ENCODE data around the gene LRRC8D. TPM values are rescaled to one million over a fixed set of nuclear protein-coding genes. Genes with fewer than 3 reads are reported as not detected.
A peak's percentile ranks its signal among the peaks of the same experiment; 100 is the strongest.

Gene LRRC8D
- total and polyA plus RNA-seq, 8 donors = 14.3 to 23.6 (median 17.0) TPM

- Histone ChIP-seq H3K36me3 (no peaks in the 10 kb centered on the region), H3K27ac (no peak overlapping the region), H3K4me3 (no peak overlapping the region), H3K27me3 (no peaks in the 10 kb centered on the region), H3K4me1 (no peaks in the 10 kb centered on the region), H3K9me3 (no peaks in the 10 kb centered on the region)
- intact Hi-C loops (cut with DNase I) = no loop called here
- ATAC-seq (no peak), DNase-seq (peak in 1 of 4 donors; percentile 10)
- TF ChIP-seq CTCF (IDR thresholded peaks at IDR 0.05) = no peak
Measured at GRCh38 chr1:89780721-89781120, 40.1 kb upstream of the LRRC8D start.

GRCh38 chr1:89781494-89782126, 39.2 kb upstream of the LRRC8D start:
- ATAC-seq (no peak), DNase-seq (no peak)
- H3K27me3 ChIP-seq = no peaks in the 10 kb centered on the region
- H3K4me1 ChIP-seq = no peaks in the 10 kb centered on the region
- no peaks in the 10 kb centered on the region for H3K9me3 ChIP-seq
- no peak overlapping the region for H3K27ac ChIP-seq
- intact Hi-C loops (cut with DNase I) = no loop called here
- no peak overlapping the region for H3K4me3 ChIP-seq
- TF ChIP-seq CTCF (IDR thresholded peaks at IDR 0.05) = no peak
- no peaks in the 10 kb centered on the region for H3K36me3 ChIP-seq

- Histone ChIP-seq H3K4me1 (no peaks in the 10 kb centered on the region), H3K4me3 (no peak overlapping the region), H3K27me3 (no peaks in the 10 kb centered on the region), H3K27ac (no peak overlapping the region), H3K9me3 (no peaks in the 10 kb centered on the region), H3K36me3 (no peaks in the 10 kb centered on the region)
- no peak for ATAC-seq
- no peak for DNase-seq
- no peak for TF ChIP-seq CTCF (IDR thresholded peaks at IDR 0.05)
- intact Hi-C loops (cut with DNase I) = no loop called here
Measured at GRCh38 chr1:89786628-89787214, 34.1 kb upstream of the LRRC8D start.

GRCh38 chr1:89790592-89790991, 30.2 kb upstream of the LRRC8D start:
- no peaks in the 10 kb centered on the region for H3K36me3 ChIP-seq
- intact Hi-C loops (cut with DNase I) = no loop called here
- no peaks in the 10 kb centered on the region for H3K9me3 ChIP-seq
- no peak for ATAC-seq
- no peak for DNase-seq
- no peaks in the 10 kb centered on the region for H3K4me1 ChIP-seq
- H3K27ac ChIP-seq = no peak overlapping the region
- no peak for TF ChIP-seq CTCF (IDR thresholded peaks at IDR 0.05)
- H3K4me3 ChIP-seq = no peak overlapping the region
- no peaks in the 10 kb centered on the region for H3K27me3 ChIP-seq

- no peaks in the 10 kb centered on the region for H3K27me3 ChIP-seq
- H3K4me3 ChIP-seq = no peak overlapping the region
- DNase-seq (no peak), ATAC-seq (no peak)
- H3K4me1 ChIP-seq = no peaks in the 10 kb centered on the region
- intact Hi-C loops (cut with DNase I) = no loop called here
- no peak overlapping the region for H3K27ac ChIP-seq
- no peaks in the 10 kb centered on the region for H3K36me3 ChIP-seq
- H3K9me3 ChIP-seq = no peaks in the 10 kb centered on the region
- TF ChIP-seq CTCF (IDR thresholded peaks at IDR 0.05) = no peak
Measured at GRCh38 chr1:89791064-89791726, 29.6 kb upstream of the LRRC8D start.
